Activated CD4-positive, alpha-beta T cell treated with anti-CD3 and anti-CD28 coated beads for 1 hour (primary cell): ENCODE results near the gene CTNNBIP1.

Experiments used
- DNase-seq: peaks from one replicate; pipeline ENCODE4 v3.0.0-alpha.2; 2020

Gene CTNNBIP1

DNA sequence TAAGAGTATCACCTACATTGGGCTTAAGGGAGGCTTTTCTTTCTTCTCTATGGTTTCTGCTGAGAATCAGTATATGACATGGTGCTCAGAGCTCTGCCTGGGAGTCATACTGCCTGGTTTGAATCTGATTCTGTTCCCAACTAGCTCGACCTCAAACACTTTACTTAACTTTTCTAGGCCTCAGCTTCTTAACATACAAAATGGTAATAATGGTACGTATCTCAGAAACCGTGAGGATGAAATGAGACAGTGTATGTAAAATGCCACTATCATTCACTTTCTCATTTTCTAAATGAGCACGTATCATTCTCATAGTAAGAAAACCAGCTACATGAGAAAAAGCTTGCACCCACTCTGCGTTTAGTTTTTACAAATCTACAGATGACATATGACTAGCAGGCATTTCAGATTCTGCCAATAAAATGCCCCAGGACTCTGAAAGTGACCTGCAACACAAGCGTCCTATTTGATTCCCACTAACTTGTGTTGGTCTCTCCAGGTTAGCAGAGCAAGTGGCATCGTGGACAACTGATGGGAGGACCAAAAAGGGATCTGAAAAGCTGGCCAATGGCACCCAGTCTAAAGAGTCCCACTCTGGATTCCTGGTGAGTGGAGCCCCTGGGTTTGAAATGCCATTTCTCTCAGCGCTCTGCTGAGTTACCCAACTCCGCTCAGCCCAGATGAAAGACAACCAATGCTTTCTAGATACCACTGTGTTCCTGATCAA, 6.1 kb downstream of the CTNNBIP1 start:
- no peak for DNase-seq

DNA sequence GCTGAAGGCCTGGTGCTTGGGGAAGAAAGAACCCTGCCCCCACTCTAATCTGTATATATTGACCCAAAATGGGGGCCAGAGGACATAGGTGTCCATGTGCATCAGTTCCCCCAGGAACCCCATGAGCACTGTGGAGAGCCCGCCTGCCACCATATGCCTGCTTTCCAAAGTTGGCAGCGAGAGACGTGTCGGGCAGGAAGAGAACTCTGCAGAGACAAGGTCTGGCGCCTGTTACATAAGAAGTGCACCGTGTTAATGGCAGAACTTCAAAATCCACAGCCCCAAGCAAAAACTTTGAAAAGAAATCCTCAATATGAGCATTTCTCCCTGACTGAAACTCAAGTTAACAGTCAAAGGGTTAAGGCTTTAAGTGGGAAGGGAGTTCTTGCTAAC, 8.0 kb downstream of the CTNNBIP1 start:
- DNase-seq, result no peak

DNA sequence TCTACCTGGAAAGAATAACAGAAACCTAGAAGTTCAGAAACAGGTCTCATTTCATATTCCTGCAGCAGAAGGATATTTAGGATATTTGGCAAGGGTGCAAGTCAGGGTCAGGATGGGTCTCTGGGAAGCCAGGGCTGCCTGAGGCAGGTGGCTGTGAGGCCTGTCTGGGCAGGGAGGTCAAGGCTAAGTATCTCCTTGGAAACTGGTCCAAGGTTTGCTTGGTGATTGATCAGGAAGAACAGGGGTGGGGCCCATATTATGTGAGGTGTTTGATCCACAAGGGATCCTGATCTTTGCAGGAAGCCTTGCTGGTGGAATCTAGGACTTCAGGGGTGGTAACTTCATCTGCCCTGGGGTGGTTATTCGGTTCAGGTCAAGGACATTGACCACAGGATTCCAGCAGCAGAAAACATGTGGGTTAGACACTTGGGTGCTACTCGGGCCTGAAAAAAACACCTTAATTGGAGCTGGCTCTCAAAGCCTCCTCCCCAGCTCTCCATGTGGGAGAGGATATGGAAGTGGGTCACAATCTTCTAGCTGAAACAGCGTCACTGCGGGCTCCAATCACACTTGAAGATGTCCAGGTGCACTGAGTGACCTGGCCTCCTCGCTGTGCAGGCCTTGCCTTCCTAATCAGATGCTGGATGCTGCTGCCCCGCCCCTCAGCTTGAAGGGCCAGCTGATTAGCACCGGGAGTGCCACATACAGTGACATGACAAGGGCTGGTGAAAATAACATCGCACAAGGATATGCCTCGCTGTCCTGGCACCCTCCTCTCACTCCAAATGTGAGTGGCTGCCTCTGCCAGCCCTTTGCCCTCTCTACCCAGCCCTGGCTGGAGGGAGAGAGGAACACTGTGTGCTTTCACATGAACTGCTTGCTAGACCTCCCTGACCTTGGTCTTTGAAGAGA, 8.7 kb downstream of the CTNNBIP1 start:
- DNase-seq, result no peak

DNA sequence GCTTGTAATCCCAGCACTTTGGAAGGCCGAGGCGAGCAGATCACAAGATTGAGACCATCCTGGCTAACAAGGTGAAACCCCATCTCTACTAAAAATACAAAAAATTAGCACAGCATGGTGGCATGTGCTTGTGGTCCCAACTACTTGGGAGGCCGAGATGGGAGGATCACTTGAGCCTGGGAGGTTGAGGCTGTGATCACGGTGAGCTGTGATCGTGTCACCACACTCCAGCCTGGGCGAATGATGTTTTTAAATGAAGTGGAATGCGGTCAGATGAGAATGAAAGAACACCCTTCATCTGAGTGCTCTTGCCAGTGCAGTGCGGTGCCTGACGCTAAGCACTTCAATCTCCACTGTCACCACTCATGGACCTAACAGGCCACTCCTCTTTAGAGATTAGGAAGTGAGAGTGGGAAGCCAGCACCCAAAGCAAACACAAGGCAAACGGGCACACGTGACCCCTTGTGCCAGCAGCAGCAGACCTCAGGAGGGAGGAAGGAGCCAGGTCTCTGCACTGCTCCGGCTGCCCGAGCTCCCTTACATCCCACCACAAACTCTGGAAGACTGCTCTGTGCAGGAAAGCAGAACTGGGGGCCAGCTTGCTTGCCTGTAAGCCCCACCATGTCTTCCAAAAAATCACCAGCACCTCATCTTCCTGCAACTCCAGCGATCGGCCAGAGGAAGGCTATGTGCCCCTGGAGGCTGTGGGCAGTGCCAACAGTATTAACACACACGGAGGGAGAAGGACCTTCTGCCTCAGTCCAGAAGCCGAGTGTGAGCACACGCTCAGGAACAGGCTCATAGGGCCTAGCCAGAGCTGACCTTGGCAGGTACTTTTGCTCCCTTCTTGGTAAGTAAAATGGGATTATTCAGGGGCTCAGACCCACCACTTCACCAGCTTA, 9.7 kb downstream of the CTNNBIP1 start:
- DNase-seq, result no peak

DNA sequence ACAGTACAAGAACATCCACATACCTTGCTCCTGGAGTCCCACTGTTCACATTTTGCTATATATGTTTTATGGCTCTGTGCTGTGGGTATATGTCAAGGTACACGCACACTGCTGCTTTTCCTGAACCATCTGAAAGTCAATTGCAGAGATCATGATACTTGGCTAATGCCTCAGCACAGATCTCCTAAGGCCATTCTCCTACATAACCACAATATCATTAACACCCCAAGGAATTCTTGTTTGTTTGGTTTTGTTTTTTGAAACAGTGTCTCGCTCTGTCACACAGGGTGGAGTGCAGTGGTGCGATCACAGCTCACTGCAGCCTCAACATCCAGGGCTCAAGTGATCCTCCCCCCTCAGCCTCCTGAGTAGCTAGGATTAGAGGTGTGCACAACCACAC, 16.0 kb downstream of the CTNNBIP1 start:
- no peak for DNase-seq

DNA sequence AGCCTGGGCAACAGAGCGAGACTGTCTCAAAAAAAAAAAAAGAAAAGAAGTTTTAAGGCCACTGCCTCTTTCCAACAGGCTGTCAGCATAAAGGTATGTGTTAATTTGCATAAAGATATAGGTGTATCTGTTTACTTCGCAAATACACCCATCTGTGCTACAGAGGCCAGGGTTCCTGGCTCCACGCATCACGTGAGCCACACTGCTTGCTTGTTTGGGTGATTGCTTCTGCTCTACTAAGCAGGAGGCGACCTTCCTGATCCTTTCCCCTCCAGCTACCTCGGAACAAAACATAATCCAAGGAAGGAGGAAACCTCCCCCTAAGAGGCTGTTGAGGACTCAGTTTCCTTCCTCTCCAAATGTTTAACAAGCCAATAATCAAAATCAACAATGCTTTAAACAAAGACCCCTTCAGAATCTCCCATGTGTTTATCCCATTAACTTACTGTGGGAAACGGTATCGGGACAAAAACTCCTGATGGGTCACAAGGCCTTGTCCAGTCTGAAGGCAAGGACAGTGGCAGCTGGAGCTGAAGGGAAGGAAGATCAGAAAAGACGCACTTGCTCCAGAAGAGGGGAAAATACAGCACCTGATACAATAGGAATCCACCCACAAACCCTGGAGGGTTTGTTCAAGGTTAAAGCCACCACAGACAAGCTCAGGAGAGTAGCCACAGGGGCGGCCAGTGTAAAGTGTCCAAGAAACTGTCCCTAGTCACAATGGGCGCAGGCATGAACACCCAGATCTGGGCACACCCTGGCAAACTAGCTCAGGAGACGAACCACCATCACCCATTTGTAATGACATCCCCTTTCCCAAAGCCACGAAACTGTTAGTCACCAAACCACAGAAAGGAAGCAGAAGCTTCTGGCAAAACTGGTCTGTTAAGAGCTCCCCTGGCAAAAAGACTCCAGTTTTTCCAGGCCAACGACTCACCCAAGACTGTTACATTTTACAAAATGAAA, 17.2 kb downstream of the CTNNBIP1 start:
- no peak for DNase-seq

DNA sequence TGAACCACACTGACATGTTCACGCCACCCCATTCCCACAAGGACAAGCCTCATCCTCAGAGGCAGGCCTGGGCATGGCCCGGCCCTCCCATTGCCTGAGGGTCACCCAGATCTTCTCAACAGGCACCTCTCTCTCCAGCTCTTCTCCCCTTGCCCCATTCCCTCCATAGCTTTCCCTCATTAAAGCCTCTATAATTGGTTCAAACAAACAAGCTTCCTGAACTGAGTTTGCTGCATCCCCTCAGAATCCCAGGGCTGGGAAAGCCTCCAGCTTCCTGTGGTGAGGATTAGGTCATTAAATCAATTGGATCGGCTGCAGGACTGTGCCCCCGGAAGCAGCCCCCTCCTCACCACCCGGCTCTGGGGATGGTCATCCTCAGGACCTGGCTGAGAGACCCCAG, 18.9 kb downstream of the CTNNBIP1 start:
- DNase-seq, result no peak

DNA sequence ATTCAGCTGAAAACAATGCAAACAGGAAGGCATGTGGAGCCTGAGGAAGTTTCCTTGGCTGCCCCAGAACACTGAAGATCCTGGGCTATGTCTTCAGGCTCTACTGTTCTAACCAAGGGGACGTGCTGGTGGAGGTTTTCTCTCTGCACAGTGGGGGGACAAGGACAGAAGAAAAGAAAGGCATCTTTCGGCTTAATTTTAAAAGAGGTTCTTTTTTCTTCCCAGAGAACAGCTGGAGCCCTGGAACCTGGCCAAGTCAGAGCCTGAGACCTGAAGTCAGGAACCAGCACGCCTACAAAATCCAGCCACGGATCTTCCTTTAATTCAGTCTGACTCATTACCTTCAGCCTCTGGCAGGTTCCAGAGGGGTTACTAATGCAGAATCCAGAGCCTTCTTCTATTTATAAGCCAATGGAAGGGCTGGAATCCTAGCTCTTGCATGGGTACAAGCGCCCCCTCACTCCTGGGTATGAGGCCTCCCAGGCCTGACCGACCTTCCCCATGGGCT, 19.8 kb downstream of the CTNNBIP1 start:
- no peak for DNase-seq

DNA sequence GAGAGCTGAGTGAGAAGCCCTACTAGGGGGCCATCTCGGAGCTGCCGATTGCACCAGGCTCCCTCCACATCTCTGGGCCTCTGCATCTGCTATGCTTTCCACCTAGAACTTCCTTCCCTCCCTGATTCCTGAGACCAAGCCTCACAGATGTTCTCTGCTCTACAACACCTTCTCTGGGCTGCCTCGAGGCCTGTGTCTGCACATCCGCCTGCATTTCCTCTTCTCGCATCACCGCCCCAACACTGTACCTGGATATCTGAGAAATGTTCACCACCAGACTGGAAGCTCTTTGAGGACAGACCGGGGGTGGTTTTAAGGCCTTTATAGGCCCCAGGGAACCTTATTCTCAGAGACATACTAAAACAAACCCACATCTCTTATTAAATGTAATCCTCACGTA, 20.7 kb downstream of the CTNNBIP1 start:
- DNase-seq, result no peak

DNA sequence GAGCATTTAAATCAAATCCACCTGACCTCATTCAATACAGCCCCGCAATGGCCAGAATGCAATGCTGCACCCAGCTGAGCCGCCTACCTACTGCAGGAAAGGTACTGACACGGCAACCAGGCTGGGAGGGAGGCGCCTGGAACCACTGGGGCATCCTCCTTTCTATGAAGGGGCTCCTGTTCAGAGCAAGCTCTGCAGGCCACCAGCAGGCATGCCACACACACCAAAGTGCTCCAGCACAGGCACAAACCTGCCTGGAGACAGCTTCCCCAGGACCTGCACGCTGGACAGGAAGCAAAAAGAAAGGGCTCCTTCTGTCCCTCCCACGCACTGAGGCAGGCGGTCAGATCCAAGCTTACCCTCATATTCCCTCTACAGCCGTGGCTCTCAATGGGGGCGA, 21.2 kb downstream of the CTNNBIP1 start:
- no peak for DNase-seq

DNA sequence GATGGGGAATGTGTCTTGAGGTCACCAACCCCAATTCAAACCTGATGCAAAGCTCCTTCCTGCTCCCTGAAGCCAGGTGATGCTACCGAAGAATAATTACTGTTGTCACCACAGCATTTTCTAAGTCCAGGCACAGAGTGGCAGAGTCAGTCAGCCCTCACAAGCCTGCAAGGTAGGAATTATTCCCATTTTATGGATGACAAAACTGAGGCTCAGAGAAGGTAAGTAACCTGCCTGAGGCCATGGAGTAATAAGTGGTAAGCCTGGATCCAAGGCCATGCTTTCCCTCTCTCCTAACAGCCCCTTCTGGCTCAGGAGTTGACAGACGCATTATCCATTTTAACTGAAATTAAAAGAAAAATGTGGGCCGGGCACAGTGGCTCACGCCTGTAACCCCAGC, 23.0 kb downstream of the CTNNBIP1 start:
- no peak for DNase-seq

DNA sequence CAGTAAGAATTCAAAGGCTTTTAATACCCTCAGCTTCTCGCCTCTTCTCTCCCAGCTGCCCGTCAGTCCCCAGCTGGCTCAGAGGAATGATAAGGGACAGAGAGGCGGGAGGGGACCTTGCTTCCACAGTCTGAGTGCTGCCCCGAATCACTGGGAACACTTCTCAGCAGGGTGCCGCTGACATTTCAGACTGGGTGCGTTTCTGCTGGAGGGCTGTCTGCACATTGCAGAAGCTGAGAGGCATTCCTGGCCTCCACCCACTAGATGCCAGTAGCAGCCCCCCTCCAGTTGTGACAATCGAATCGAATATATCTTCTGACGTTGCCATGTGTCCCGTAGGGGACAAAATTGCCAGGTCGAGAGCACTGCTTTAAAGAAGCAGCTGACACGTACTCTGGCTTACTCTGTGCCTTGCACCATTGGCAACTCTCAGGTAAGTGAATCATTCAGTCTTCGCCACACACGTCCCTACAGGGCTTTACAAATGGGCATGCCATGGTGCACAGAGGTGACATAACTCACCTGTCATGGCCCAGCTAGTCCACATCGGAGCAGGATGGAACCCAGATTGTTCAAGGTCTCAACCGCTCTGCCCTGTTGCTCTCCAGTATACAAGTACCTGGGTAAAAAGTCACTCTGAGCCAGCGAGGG, 23.9 kb downstream of the CTNNBIP1 start:
- no peak for DNase-seq

DNA sequence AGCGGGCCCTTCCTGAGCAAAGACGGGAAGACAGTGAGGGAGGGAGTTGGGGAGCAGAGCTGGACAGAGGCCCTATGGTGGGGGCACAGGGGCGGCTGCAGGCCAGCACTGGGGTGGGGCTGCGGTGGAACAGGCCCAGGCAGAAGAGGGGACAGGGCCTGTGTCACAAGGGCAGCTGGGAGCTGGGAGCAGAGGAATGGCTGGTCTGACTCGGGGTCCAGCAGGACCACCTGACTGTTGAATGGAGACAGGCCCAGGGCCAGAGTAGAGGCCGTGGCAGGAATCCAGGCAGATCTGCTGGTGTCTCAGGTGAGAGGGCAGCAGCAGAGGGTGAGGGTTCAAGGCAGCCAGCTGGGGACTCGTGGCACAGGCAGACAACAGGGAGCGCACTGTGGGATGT, 25.3 kb downstream of the CTNNBIP1 start:
- DNase-seq, result no peak

DNA sequence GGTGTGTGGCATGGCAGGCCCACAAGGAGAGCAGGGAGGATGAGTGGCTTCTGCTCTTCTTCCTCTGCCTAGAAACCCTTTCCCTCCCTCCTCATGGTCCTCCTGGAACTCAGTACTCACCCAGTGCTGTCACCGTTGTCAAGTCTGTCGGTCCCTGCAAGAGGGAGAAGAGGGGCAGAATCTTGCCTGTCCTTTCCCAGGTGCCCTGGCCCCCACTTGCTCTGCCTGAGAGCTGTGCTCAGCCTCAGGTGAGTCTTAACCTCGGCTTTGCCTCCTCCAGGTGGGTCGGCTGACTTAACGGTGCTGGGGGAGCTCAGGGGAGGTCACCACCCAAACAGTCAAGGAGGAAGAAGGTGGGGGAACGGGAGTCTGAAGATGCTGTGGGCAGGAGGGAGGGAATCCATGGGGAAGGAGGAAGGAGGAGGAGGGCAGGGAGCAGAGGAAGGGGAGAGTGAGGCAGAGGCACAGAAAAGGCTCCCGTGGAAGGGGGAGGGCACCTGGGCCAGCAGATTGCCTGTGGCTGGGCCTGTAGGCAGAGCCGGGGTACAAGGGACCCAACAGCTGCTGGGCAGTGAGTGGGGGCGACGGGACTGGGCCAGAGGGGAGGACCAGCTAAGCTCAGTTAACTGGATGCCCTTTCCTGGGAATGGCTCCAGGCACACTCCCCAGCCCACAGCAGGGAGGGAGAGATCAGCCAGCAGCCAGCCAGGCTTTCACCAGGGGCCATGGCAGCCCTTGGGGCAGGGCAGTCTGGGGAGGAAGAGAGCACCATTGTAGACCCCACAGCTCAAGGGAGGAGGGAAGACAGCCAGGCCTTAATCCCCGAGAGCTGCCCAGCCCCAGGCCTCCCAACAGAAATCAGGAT, 26.3 kb downstream of the CTNNBIP1 start:
- DNase-seq, result no peak

DNA sequence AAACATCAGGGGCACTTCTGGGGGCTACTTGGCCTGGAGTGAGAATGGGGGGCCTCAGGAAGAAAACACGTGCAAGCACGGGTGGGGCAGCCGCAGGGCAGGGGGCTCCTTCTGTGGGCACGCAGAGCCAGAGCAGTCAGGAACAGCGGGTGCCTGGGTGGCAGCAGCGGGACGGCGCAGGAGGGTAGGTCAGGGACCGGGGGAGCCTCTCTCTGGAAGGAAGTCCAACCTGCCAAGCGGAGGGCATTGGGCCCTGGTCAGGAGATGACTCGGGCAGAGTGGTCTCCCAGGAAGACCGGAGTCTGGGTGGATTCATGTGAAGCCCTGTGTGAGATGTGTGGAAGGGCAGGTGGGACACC, 27.1 kb downstream of the CTNNBIP1 start:
- no peak for DNase-seq

DNA sequence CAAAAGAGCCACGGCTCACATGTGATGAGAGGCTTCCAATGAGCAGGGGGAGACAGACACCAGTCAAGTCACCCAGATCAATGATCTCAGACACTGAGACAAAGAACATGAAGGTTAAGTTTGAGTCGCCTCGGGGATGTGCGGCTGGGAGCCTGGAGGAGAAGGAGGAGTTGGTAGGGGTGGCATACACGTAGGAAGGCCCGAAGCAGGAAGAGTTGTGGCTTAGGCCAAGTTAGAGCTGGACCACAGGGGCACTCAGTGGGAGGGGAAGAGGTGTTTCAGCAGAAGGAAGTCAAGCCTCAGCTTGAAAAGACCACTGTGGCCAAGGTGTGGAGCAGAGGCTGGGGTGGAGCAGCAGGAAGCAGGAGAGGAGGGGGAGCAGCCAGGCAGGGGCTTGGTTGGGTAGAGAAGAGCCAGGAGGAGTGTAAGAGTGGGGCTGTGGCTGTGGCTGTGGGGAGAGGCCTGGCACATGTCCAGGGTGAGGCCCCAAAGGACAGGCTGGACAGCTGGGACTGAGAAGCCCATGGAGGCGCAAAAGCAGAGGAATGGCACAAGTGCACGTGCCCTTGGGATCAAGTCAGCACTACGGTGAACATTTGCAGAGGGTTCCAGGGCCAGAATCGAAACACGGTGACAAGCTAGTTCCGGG, 27.6 kb downstream of the CTNNBIP1 start:
- no peak for DNase-seq

DNA sequence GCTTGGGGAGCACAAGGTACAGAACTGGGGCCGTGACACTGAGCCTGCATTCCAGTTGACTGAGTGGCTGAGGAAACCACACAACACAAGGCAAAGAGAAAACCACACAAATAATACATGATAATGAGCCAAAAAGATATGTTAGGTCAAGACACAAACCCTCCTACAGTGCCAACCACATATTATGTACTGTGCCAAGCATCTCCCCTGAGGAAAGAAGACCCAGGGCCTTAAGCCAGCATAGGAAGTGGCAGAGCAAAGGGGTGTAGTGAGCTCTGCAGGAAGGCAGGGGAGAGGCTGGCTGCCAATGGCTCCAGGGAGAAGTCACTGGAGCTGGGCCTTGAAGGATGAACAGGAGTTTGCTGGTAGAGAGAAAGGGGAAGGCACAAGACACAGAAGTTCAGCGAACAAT, 28.2 kb downstream of the CTNNBIP1 start:
- no peak for DNase-seq

DNA sequence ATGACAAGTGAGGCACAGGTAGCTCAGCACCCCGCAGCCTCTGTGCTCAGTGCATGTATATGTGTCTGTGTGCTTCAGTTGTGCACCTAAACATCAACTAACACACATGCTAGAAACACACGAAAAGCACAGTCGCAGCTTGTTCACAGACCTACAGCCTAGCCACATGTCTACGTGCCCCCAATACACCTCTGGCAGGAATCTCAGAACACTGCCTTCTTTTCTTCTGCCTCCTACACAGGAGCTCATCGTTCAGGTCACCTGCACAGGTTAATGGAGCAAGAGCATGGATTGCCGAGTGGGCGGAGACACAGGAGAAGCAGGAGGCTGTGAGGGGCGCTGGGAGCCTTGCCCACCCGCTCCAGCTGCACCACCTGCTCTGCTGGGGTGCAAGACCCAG, 31.7 kb downstream of the CTNNBIP1 start:
- no peak for DNase-seq

DNA sequence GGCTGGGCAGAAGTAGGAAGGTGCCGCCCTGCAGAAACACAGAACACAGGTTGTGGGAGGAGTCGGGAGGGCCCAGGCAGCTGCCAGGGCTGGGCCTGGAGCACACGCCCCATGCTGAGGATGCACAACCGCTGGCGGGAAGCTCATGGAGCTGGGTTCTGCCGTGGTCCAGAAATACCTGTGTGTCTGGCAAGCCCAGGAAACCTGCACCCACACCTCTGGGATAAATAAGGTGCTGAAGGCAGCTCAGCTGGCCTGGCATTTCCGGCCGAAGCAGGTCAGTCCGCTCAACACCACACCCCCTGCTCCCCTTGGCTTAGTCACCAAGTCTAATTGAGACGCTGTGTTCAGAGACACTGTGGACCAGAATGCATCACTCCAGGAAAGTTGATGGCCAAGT, 32.1 kb downstream of the CTNNBIP1 start:
- no peak for DNase-seq

DNA sequence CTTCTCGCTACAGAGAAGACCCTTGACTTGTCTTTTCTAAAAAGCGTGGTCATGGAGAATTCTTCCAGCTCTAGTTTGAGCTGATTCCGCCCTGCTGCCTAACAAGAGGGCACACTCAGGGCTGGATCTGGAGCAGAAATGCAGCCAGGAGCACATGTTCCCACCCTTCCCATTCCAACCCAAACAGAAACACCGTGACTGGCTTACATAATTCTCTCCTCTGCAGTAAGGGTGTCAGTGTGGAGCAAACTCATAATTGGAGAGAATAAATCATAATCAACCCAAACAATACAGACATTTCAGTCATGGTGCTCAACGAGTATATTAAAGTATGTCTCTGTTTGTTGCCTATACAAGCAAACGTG, 34.5 kb downstream of the CTNNBIP1 start:
- DNase-seq, result no peak
